Suppressor macrophage treated with lipopolysaccharide for 4 hours (primary cell): ENCODE results near the gene SERPINA3.

Experiments used
- DNase-seq: peaks from one replicate; pipeline ENCODE4 v3.0.0-alpha.2; 2020

Gene SERPINA3

GRCh38 chr14:94659901-94660300 lies 47.7 kb downstream of the SERPINA3 start:
- DNase-seq: no peak

- DNase-seq: no peak
These were observed 48.2 kb downstream of the SERPINA3 start for GRCh38 chr14:94660306-94660946.

GRCh38 chr14:94663538-94663937 lies 51.3 kb downstream of the SERPINA3 start:
- DNase-seq: no peak

GRCh38 chr14:94663965-94664704 lies 51.9 kb downstream of the SERPINA3 start:
- peak; percentile 41 for DNase-seq

- no peak for DNase-seq
These were observed 52.9 kb downstream of the SERPINA3 start for GRCh38 chr14:94665121-94665520.

GRCh38 chr14:94665544-94665943 lies 53.4 kb downstream of the SERPINA3 start:
- DNase-seq: no peak

- DNase-seq: no peak
These were observed 58.6 kb downstream of the SERPINA3 start for GRCh38 chr14:94670692-94671285.

GRCh38 chr14:94671870-94672444 lies 59.8 kb downstream of the SERPINA3 start:
- no peak for DNase-seq

GRCh38 chr14:94673071-94673470 lies 60.9 kb downstream of the SERPINA3 start:
- no peak for DNase-seq
